Muscle of leg (tissue), 11 donors: ENCODE measurements around the gene PSMD1. TPM values are rescaled to one million over a fixed set of nuclear protein-coding genes. Genes with fewer than 3 reads are reported as not detected.
"Not testable (repeated sequence)": the region's sequence is repeated elsewhere in the genome, so short reads cannot be mapped to it uniquely, and the experiment has no call there.

Experiments used
- DNase-seq: peaks from one replicate; pipeline ENCODE4 v3.0.0; 2013
- H3K27ac ChIP-seq: one replicate; pipeline ENCODE4 v1.5.1; 2013; ENCODE audit warnings: mild to moderate bottlenecking, low read length, control low read depth
- H3K27me3 ChIP-seq: one replicate; pipeline ENCODE4 v1.6.1; 2013; ENCODE audit warnings: low read length; ENCODE audit not compliant: control insufficient read depth, insufficient read depth
- H3K36me3 ChIP-seq: one replicate; pipeline ENCODE4 v1.6.1; 2013; ENCODE audit warnings: low read length; ENCODE audit not compliant: control insufficient read depth, insufficient read depth
- H3K4me1 ChIP-seq: one replicate; pipeline ENCODE4 v1.6.1; 2013; ENCODE audit warnings: low read length; ENCODE audit not compliant: control insufficient read depth, insufficient read depth
- H3K4me3 ChIP-seq: one replicate; pipeline ENCODE4 v1.5.1; 2013; ENCODE audit warnings: low read length, control low read depth
- H3K9me3 ChIP-seq: replicated peaks from 2 replicates; pipeline ENCODE4 v1.6.1; 2013; ENCODE audit warnings: low read depth, low read length; ENCODE audit not compliant: control insufficient read depth
- WGBS: methylation state at CpG from one replicate; pipeline ENCODE4 v1.1.5; 2013; ENCODE audit warnings: missing lambda C conversion rate; ENCODE audit not compliant: insufficient coverage; 5-methylcytosine and 5-hydroxymethylcytosine counted together
- polyA plus RNA-seq, 8 donors: library from polyadenylated mRNA; unstranded; fragments of 120-200 nt; gene quantifications; one replicate each; pipeline versions ENCODE4 v1.2.1 to v1.2.3, GENCODE V29; 2013; ENCODE audit warnings: inconsistent platforms in 1 of 8, low replicate concordance in 1 of 8; ENCODE audit not compliant: insufficient read length in 8 of 8, insufficient read depth in 1 of 8
- total RNA-seq: library from RNA; stranded (reverse); fragments of 120-200 nt; gene quantifications from one replicate; pipeline ENCODE4 v1.2.4, GENCODE V29; 2013

Gene PSMD1
- total and polyA plus RNA-seq, 9 donors, result 69.1 to 83.4 (median 77.4) TPM

DNA sequence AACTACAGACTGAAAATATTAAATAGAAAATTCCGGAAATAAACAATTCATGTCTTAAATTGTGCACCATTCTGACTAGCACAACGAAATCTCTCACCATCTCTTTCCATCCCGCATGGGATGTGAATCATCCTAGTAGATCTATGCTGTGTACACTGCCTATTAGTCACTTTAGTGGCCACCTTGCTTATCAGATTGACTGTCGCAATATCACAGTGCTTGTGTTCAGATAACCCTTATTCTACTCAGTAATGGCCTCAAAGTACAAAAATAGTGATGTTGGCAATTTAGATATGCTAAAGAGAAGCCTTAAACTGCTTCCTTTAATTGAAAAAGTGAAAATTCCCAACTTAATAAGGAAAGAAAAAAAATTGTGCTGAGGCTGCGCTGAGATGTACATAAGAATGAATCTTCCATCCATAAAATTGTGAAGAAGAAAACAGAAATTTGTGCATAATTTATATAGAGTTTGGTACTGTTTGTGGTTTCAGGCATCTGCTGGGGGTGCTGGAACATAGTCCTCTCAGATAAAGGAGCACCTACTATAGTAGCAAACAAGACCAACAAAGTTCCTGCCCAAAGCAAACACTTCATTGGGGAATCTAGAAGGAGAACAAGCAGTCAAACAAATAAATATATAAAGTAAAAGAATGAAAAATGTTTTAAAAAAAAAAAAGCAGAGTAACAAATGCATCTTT, 12.0 kb downstream of the PSMD1 start:
- peaks cover 38% of the 10 kb centered on the region for H3K36me3 ChIP-seq
- WGBS, result no CpG with 5 or more reads among the region's 5 CpGs

DNA sequence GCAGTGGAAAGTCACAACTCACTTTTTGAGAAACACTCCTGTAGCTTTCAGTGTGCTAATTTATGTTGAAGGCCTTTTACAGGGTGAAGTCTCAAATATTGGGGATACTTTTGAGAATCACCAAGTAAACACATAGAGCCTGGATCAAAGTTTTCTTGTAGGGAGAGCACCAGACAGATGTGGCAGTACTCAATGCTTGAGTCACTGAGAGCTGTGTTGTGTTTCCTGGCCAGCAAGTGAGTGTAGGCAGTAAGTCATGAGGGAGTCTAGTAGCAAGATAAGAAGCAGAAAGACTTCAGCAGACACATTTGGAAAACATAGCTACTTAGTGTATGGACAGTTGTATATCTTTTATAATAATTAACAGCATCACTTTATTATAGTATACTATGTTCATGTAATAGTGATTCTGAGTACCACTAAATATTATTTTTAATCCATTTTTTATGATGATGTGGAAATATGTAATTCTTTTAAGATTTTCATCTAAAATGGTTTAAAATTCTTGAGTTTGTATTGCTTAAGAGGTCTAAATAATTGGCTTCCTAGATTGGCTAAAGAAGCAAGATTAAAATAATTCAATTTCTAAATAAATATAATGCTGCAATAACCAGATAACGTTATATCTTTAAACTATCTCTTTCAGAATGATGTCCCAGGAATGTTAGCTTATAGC, 12.8 kb downstream of the PSMD1 start:
- no CpG with 5 or more reads among the region's 1 CpG for WGBS
- Histone ChIP-seq H3K27me3 (no peaks in the 10 kb centered on the region), H3K4me3 (no peak overlapping the region), H3K9me3 (no peaks in the 10 kb centered on the region), H3K4me1 (no peaks in the 10 kb centered on the region), H3K27ac (no peak overlapping the region), H3K36me3 (peaks cover 35% of the 10 kb centered on the region)
- DNase-seq, result no peak

More for the DNA sequence above, 12.0 kb downstream of the PSMD1 start:
- Histone ChIP-seq H3K9me3 (no peaks in the 10 kb centered on the region), H3K27me3 (no peaks in the 10 kb centered on the region), H3K27ac (no peak overlapping the region), H3K4me1 (no peaks in the 10 kb centered on the region), H3K4me3 (no peak overlapping the region)
- DNase-seq, result no peak

DNA sequence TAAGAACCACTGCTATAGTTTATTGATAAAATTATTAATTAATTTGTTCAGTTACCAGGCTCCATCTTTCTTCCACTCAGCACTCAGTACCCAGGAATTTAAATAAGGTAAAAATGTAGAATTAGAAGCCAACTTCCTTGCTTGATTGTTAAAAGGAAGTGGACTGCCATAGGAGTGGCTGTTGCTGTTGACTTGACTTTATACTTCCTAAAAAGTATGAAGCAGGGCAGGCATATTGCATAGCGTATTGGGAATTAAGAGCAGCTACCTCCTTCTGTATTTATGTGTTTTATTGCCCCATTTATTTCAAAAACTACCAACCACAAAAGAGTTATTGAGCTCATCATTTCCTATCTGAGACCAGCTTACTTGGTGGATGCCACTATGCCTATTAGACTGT, 27.9 kb downstream of the PSMD1 start:
- H3K9me3 ChIP-seq, result no peaks in the 10 kb centered on the region
- H3K27me3 ChIP-seq, result no peaks in the 10 kb centered on the region
- no peak overlapping the region for H3K27ac ChIP-seq
- no peak overlapping the region for H3K4me3 ChIP-seq
- WGBS, result no CpG with 5 or more reads among the region's 1 CpG
- no peaks in the 10 kb centered on the region for H3K4me1 ChIP-seq
- H3K36me3 ChIP-seq, result peaks cover 54% of the 10 kb centered on the region
- DNase-seq, result no peak

DNA sequence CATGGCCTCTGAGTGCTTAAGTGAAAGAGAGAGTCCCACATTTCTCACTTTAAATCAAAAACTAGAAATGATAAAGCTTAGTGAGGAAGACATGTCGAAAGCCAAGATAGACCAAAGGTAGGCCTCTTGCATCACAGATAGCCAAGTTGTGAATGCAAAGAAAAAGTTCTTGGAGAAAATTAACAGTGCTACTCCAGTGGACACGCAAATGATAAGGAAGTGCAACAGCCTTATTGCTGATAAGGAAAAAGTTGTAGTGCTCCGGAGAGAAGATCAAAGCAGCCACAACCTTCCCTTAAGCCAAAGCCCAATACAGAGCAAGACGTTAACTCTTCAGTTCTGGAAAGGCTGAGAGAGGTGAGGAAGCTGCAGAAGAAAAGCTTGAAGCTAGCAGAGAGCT, 32.1 kb downstream of the PSMD1 start:
- WGBS, result no CpG with 5 or more reads among the region's 4 CpGs

DNA sequence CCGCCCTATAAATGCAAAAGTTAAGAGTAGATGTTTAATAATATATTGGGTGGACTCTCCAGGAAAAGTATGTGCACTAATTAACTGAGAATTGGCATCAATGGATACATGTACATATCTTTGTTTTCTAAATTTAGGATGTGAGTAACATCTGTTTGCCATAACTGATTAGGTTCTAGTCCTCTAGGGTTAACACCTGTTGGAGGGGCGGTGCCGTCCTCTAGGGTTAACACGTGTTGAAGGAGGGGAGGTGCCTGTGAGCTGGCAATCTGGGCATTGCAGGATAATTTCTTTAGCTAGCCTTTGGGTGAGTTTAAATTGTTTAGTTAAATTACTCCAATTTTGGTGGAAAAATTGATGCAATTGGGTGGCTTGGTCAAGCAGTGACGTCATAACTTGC, 37.3 kb downstream of the PSMD1 start:
- Histone ChIP-seq H3K9me3 (peaks cover 6% of the 10 kb centered on the region), H3K4me1 (no peaks in the 10 kb centered on the region), H3K36me3 (peaks cover 41% of the 10 kb centered on the region), H3K27ac (no peak overlapping the region), H3K4me3 (no peak overlapping the region), H3K27me3 (no peaks in the 10 kb centered on the region)
- 76% methylated on average over 4 of the region's 5 CpGs for WGBS
- no peak for DNase-seq

More for the DNA sequence above, 32.1 kb downstream of the PSMD1 start:
- Histone ChIP-seq H3K4me3 (no peak overlapping the region), H3K27ac (no peak overlapping the region), H3K36me3 (peaks cover 49% of the 10 kb centered on the region), H3K4me1 (no peaks in the 10 kb centered on the region), H3K9me3 (no peaks in the 10 kb centered on the region), H3K27me3 (no peaks in the 10 kb centered on the region)
- DNase-seq, result no peak

DNA sequence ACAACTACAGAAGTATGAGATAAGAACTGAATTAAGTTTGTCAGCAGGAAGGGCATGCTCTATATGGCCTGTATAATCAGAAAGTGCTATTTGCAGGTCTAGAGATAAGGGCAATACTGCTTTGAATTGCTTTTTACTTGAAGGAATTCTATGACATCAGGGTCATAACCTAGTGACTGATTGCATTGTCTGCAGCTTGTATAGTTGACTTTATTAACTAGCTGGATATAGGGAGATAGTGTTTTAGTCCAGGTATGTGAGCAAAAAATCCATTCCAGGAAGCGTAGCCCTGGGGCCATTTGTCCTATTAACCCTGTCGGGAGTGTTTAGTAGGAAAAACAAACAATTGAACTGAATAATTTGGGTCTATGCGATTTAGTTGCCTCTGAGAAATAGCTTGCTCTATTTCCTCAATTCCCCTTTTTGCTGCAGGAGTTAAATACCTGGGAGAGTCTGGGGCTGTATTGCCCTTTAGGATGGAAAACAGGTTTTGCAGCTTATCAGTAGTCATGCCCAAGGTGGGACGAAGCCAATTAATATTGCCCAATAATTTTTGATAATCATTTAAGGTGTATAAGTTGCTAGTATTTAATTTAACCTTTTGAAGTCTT, 38.2 kb downstream of the PSMD1 start:
- WGBS, result 90% methylated on average over 2 of the region's 4 CpGs
- Histone ChIP-seq H3K9me3 (peaks cover 15% of the 10 kb centered on the region), H3K4me1 (no peaks in the 10 kb centered on the region), H3K4me3 (no peak overlapping the region), H3K36me3 (peaks cover 41% of the 10 kb centered on the region), H3K27me3 (no peaks in the 10 kb centered on the region), H3K27ac (no peak overlapping the region)
- DNase-seq, result no peak

DNA sequence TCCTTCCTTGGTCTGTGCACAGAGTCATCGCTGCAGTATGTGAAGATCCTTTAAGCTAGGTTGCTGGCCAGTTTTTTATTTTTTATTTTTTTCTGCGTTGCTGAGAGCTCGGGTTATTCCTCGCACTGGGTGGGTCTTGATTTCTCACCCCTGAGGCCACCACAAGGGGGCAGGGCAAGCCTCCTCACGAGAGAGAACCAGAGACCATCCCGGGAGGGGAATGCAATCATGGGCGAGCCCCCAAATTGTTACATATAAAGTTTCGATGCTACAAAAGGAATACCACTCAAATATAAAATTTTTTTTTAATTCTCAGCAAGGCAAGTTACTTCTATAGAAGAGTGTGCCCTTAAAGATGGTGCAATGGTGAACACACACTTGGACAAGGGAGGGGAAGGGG, 43.3 kb downstream of the PSMD1 start:
- Histone ChIP-seq H3K4me3 (no peak overlapping the region), H3K27me3 (no peaks in the 10 kb centered on the region), H3K9me3 (peaks cover 20% of the 10 kb centered on the region), H3K36me3 (peaks cover 38% of the 10 kb centered on the region), H3K4me1 (no peaks in the 10 kb centered on the region), H3K27ac (no peak overlapping the region)
- no peak for DNase-seq
- 92% methylated on average over 3 of the region's 8 CpGs for WGBS

DNA sequence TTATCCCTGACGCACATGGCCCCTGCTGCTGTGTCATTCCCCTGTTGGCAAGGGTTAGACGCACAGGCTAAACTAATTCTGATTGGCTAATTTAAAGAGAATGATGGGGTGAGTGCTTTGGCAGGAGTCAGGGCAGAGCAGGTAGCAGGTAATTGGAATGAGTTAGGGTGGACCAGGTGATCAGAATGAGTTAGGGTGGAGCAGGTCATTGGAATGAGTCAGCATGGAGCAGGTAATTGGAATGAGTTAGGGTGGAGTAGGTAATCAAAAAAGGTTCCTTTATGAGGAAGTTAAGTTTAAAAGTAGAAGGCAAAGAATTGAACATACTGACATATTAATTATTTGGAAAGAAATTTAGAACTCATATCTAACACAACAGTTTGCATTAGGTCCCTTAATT, 43.7 kb downstream of the PSMD1 start:
- WGBS, result 88% methylated on average over 2 of the region's 2 CpGs

DNA sequence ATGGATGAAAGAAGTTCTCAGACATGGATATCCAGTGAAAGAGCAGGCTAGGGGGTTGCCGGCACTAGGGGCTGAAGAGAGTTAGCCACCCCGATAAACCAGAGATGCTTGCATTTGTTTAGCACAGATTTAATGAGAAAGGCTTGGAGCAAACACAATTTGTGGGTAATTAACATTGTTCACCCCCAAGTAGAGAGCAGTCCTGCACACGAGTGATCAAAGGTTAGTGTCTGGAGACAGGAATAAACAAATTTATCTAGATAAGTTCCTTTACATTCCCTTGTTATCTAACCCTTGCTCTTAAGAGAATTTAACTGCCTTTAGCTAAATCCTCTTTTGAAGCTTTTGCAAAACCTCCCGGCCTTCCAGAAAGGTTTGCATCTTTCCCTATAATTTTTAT, 44.3 kb downstream of the PSMD1 start:
- Histone ChIP-seq H3K9me3 (peaks cover 20% of the 10 kb centered on the region), H3K27ac (no peak overlapping the region), H3K4me1 (no peaks in the 10 kb centered on the region), H3K4me3 (no peak overlapping the region), H3K27me3 (no peaks in the 10 kb centered on the region), H3K36me3 (peaks cover 34% of the 10 kb centered on the region)
- DNase-seq, result no peak
- WGBS, result no CpG with 5 or more reads among the region's 4 CpGs

More for the DNA sequence above, 43.7 kb downstream of the PSMD1 start:
- H3K4me1 ChIP-seq, H3K27me3 ChIP-seq, DNase-seq, H3K4me3 ChIP-seq, H3K27ac ChIP-seq: not testable (repeated sequence)
- peaks cover 20% of the 10 kb centered on the region for H3K9me3 ChIP-seq
- H3K36me3 ChIP-seq, result peaks cover 38% of the 10 kb centered on the region

DNA sequence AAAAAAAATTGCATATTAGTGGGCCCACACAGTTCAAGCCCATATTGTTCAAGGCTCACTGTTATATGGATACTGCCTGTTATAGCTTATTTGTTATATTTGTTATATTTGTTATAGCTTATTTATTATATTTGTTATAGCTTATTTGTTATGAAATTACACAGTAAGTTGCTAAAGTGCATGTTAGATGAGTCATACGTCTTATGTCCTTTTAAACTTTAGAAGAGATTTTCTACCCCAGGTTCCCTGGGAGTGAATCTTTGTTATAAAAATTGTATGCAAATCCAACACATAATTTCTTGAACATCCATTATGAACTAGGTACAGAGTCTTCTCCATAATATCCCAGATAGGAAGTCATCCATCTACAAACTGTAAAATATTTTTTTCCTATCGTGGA, 46.1 kb downstream of the PSMD1 start:
- Histone ChIP-seq H3K27ac (no peak overlapping the region), H3K4me3 (no peak overlapping the region), H3K36me3 (peaks cover 28% of the 10 kb centered on the region), H3K4me1 (no peaks in the 10 kb centered on the region), H3K9me3 (peaks cover 20% of the 10 kb centered on the region), H3K27me3 (no peaks in the 10 kb centered on the region)
- no peak for DNase-seq
- WGBS, result no CpG with 5 or more reads among the region's 2 CpGs
